ENCODE data around the gene PDILT. TPM values are rescaled to one million over a fixed set of nuclear protein-coding genes. Genes with fewer than 3 reads are reported as not detected.

PDILT gene
- total and polyA plus RNA-seq, 2 of the 8 experiments (the other 6 are each of a cell fraction or from before 2014, with no cell fraction given) = not detected

GRCh38 chr16:20315764-20316163 is 88.8 kb downstream of the PDILT start:
- Histone ChIP-seq H4K8ac (ENCODE audit: extremely low read depth, insufficient read depth, low read length) (no peak overlapping the region), H3K56ac (replicated peaks; ENCODE audit: insufficient read length, low read depth, low read length) (no peak overlapping the region), H3K4ac (replicated peaks; ENCODE audit: insufficient read length, low read depth, low read length) (no peak overlapping the region), H2AK5ac (ENCODE audit: low read depth, low read length) (no peak overlapping the region), H2BK120ac (replicated peaks; ENCODE audit: low read depth, low read length) (no peak overlapping the region), H3K9ac (replicated peaks in 1 of 4; ENCODE audit: extremely low read depth in 1 of 4, low read depth in 3 of 4, low read length in 3 of 4) (no peak overlapping the region), H2BK15ac (ENCODE audit: low read length) (no peak overlapping the region), H3K14ac (ENCODE audit: insufficient read length) (no peak overlapping the region), H2AFZ (ENCODE audit: low read length) (no peak overlapping the region), H3K4me3 (ENCODE audit: extremely low read depth in 1 of 4, insufficient read depth in 2 of 4, low read depth in 3 of 4, low read length in 4 of 4) (no peak overlapping the region), H3K23ac (ENCODE audit: insufficient read length) (no peak overlapping the region), H3K9me3 (ENCODE audit: insufficient read depth in 2 of 2, low read depth in 1 of 2, low read length in 1 of 2) (peaks cover 0 to 2% of the 10 kb centered on the region in 2 experiments; a peak in 1 of 4 replicates), H2BK12ac (ENCODE audit: low read depth, low read length) (no peak overlapping the region), H2BK20ac (ENCODE audit: low read length) (no peak overlapping the region), H3K79me2 (ENCODE audit: control insufficient read depth in 1 of 2, insufficient read depth in 2 of 2, low read length in 2 of 2) (no peaks in the 10 kb centered on the region), H3K27me3 (replicated peaks in 1 of 4; ENCODE audit: control insufficient read depth in 3 of 4, extremely low read depth in 1 of 4, insufficient read depth in 3 of 4, low read length in 3 of 4) (no peaks in the 10 kb centered on the region; a peak in 1 of 7 replicates), H2BK5ac (ENCODE audit: low read depth, low read length) (no peak overlapping the region), H3K36me3 (ENCODE audit: control insufficient read depth in 2 of 4, insufficient read depth in 4 of 4, low read length in 3 of 4) (no peaks in the 10 kb centered on the region), H3K27ac (ENCODE audit: low read depth, low read length) (no peak overlapping the region), H3K23me2 (ENCODE audit: low read depth, low read length) (no peaks in the 10 kb centered on the region), H3K18ac (ENCODE audit: extremely low read depth, low read length) (no peak overlapping the region), H3K4me1 (replicated peaks in 1 of 4; ENCODE audit: control insufficient read depth in 3 of 4, insufficient read depth in 4 of 4, low read length in 3 of 4) (no peaks in the 10 kb centered on the region), H4K5ac (ENCODE audit: insufficient read length, low read depth, low read length) (no peak overlapping the region), H4K91ac (replicated peaks; ENCODE audit: insufficient read length, low read length) (no peak overlapping the region), H3K4me2 (ENCODE audit: insufficient read depth in 1 of 2, low read depth in 2 of 2, low read length in 2 of 2) (no peak overlapping the region), H4K20me1 (replicated peaks in 1 of 2; ENCODE audit: control insufficient read depth in 1 of 2, insufficient read depth in 2 of 2, low read length in 2 of 2) (no peaks in the 10 kb centered on the region), H3K79me1 (ENCODE audit: low read depth, low read length) (no peaks in the 10 kb centered on the region)
- 94% methylated on average over 6 of the region's 6 CpGs; no CpG with 5 or more reads in 1 of the 2 experiments for WGBS, 2 experiments (ENCODE audit: extremely low coverage in 1 of 2, insufficient coverage in 1 of 2, insufficient read length in 1 of 2, insufficient replicate concordance in 2 of 2, low coverage in 1 of 2, low lambda C conversion rate in 2 of 2, missing lambda C conversion rate in 1 of 2)
- no peak for DNase-seq (ENCODE audit: low read depth in 1 of 2, low spot score in 2 of 2)
- ChIA-PET POLR2A (ENCODE audit: partially characterized antibody) (no interaction called here), CTCF (ENCODE audit: partially characterized antibody) (no interaction called here)
- no peak for FAIRE-seq
- TF ChIP-seq CBX5 (IDR thresholded peaks at IDR 0.05; ENCODE audit: low read depth, low read length) (no peak), SP2 (IDR thresholded peaks at IDR 0.05; ENCODE audit: low read length) (no peak), JUND (IDR thresholded peaks at IDR 0.05; ENCODE audit: low read length) (no peak), EZH2 (IDR thresholded peaks at IDR 0.05; ENCODE audit: low read depth, low read length, severe bottlenecking) (no peak), SP4 (IDR thresholded peaks at IDR 0.05; ENCODE audit: low read length) (no peak), ZNF274 (IDR thresholded peaks at IDR 0.05; ENCODE audit: borderline replicate concordance, extremely low read depth, low read length) (no peak)

All from H1 (cell line).